Adipocyte (in vitro differentiated cells): Measurements from ENCODE around the gene SYP.
"Not testable (repeated sequence)": the region's sequence is repeated elsewhere in the genome, so short reads cannot be mapped to it uniquely, and the experiment has no call there.

Source experiments
- DNase-seq: peaks from one replicate; pipeline ENCODE4 v3.0.0-alpha.2; 2015; ENCODE audit warnings: low read depth
- H3K27me3 ChIP-seq: replicated peaks from 2 replicates; pipeline ENCODE4 v1.7.0; 2013; ENCODE audit warnings: mild to moderate bottlenecking, low read length, moderate library complexity; ENCODE audit not compliant: control insufficient read depth, insufficient read depth
- H3K36me3 ChIP-seq: 2 replicates; pipeline ENCODE4 v1.7.0; 2013; ENCODE audit warnings: low read length, mild to moderate bottlenecking, moderate library complexity; ENCODE audit not compliant: control insufficient read depth, insufficient read depth, severe bottlenecking
- H3K4me1 ChIP-seq: 2 replicates; pipeline ENCODE4 v1.7.0; 2013; ENCODE audit warnings: mild to moderate bottlenecking, low read length, moderate library complexity; ENCODE audit not compliant: control insufficient read depth, insufficient read depth
- H3K4me3 ChIP-seq: 2 replicates; pipeline ENCODE4 v1.7.0; 2013; ENCODE audit warnings: mild to moderate bottlenecking, low read length, moderate library complexity
- H3K9ac ChIP-seq: 2 replicates; pipeline ENCODE4 v1.7.0; 2013; ENCODE audit warnings: mild to moderate bottlenecking, low read length, moderate library complexity
- H3K9me3 ChIP-seq: 2 replicates; pipeline ENCODE4 v1.7.0; 2013; ENCODE audit warnings: mild to moderate bottlenecking, low read length, moderate library complexity; ENCODE audit not compliant: control insufficient read depth

The SYP gene

DNA sequence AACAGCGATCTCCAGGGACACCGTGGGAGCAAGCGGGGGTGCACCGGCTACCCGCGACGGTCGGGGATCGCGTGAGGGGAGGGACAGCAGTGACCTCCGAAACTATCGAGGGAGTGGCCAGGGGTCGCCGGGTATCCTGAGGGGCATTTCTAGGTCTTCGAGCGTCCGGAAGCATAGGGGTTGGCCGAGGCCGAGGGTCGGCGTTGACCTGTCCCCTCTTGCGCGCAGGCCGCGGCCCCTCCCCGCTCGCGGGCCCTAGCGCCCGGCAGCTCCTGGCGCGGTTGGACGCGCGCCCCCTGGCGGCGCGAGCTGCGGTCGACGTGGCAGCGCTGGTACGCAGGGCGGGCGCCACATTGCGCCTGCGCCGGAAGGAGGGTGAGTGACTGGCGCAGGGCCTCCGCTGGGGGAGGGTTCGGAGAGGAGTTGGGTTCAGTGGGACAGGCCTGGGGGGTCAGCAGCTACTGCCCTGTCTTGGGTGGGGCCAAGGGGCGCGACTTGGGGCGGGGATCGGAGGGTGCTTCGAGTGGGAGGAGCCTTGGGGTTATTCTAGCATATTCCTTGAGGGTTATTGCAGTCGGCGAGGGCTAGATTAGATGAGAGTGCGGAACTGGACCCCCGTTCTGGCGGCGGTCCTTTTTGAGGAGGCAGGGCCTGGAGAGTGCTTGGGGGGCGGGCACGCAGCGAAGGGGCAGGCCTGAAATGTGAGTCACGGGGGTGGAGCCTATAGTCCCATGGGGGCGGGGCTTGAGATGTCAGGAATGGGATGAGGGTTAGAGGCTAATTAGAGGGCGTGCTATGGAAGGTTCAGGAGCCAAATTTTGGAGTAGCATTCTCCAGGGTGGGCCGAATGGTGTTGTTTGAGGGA, 36.2 kb downstream of the SYP start:
- Histone ChIP-seq H3K9ac (peak overlapping the region; percentile 81), H3K9me3 (no peaks in the 10 kb centered on the region), H3K4me1 (peaks cover 2% of the 10 kb centered on the region), H3K36me3 (no peaks in the 10 kb centered on the region), H3K4me3 (peak overlapping the region; percentile 71), H3K27me3 (no peaks in the 10 kb centered on the region)
- DNase-seq, result peak; percentile 79

DNA sequence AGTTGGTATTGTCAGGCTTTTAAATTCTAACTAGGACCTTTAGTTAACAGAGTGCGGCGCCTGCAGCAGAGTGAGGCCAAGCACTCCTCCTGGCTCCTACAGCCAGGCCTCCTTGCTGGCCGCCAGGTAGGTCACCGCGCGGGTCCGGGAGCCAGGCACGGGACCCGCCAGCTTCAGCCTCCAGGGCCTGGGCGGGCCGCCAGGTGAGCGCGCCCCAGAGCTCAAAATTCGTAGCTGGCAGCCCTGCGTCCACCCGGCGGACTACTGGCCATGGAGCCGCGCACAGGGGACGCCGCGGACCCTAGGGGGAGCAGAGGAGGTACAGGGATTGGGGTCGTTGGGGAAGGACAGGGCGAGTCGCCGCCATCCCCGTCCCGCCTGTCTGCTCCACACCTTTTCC, 37.4 kb downstream of the SYP start, which contains the start of gene MAGIX:
TSS of gene MAGIX (plus strand) at position 139 of the 400 bp plus-strand sequence. CDS start at position 271, 132 bp downstream.
- no peaks in the 10 kb centered on the region for H3K36me3 ChIP-seq
- H3K4me1 ChIP-seq, result peaks cover 2% of the 10 kb centered on the region
- H3K9ac ChIP-seq, result peak within 1 kb of the TSS; percentile 81
- DNase-seq, result no peak
- peaks cover 3% of the 10 kb centered on the region for H3K27me3 ChIP-seq
- no peaks in the 10 kb centered on the region for H3K9me3 ChIP-seq
- peak within 1 kb of the TSS; percentile 71 for H3K4me3 ChIP-seq

GRCh38 chrX:49161632-49162031, 38.4 kb downstream of the SYP start:
- no peaks in the 10 kb centered on the region for H3K9me3 ChIP-seq
- H3K9ac ChIP-seq, result no peak overlapping the region
- H3K27me3 ChIP-seq, result peaks cover 3% of the 10 kb centered on the region
- peaks cover under 1% of the 10 kb centered on the region for H3K4me1 ChIP-seq
- H3K36me3 ChIP-seq, result no peaks in the 10 kb centered on the region
- no peak overlapping the region for H3K4me3 ChIP-seq
- no peak for DNase-seq

GRCh38 chrX:49160908-49161307, 39.1 kb downstream of the SYP start:
- Histone ChIP-seq H3K27me3 (peaks cover 3% of the 10 kb centered on the region), H3K9me3 (no peaks in the 10 kb centered on the region), H3K4me3 (no peak overlapping the region), H3K36me3 (no peaks in the 10 kb centered on the region), H3K4me1 (no peaks in the 10 kb centered on the region), H3K9ac (no peak overlapping the region)
- no peak for DNase-seq

DNA sequence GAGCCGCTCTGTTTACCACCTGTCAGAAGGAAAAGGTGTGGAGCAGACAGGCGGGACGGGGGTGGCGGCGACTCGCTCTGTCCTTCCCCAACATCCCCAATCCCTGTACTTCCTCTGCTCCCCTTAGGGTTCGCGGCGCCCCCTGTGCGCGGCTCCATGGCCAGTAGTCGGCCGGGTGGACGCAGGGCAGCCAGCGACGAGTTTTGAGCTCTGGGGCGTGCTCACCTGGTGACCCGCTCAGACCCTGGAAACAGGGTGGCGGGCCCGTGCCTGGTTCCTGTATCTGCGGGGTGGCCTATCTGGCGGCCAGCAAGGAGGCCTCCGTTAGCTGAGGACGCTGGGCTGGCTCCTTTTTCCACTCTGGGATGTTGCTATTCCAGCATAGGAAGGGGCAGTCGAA, 42.8 kb downstream of the SYP start:
- H3K4me3 ChIP-seq, result no peak overlapping the region
- no peak overlapping the region for H3K9ac ChIP-seq
- H3K27me3 ChIP-seq, result peaks cover 3% of the 10 kb centered on the region
- DNase-seq, result no peak
- H3K9me3 ChIP-seq, result no peaks in the 10 kb centered on the region
- H3K36me3 ChIP-seq, result no peaks in the 10 kb centered on the region
- H3K4me1 ChIP-seq, result no peaks in the 10 kb centered on the region

DNA sequence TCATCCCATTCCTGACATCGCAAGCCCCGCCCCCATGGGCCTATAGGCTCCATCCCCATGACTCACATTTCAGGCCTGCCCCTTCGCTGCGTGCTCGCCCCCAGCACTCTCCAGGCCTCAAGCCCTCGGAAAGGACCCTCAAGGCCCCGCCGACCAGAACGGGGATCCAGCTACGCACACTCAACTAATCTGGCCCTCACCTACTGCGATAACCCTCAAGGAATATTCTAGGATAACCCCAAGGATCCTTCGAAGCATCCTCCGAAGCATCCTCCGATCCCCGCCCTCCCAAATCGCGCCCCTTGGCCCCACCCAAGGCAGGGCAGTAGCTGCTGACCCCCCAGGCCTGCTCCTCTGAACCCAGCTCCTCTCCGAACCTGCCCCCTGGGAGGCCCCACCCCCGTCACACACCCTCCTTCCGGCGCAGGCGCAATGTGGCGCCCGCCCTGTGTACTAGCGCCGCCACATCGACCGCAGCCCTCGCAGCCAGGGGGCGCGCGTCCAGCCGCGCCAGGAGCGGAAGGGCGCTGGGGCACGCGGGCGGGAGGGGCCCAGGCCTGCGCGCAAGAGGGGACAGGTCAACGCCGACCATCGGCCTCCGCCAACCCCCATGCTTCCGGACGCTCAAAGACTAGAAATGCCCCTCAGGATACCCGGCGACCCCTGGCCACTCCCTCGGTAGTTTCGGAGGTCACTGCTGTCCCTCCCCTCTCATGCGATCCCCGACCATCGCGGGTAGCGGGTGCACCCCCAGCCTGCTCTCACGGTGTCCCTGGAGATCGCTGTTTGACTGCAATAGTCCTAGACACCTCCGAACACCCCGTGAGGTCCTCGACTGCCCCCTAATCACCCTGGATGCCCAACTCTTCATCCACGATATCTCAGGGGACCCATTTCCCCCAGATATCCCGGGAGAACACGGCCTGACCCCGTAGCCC, 43.8 kb downstream of the SYP start:
- no peaks in the 10 kb centered on the region for H3K4me1 ChIP-seq
- no peaks in the 10 kb centered on the region for H3K36me3 ChIP-seq
- H3K4me3 ChIP-seq, result peak overlapping the region; percentile 77
- DNase-seq, result peak; percentile 89
- H3K27me3 ChIP-seq, result peaks cover 3% of the 10 kb centered on the region
- H3K9ac ChIP-seq, result peak overlapping the region; percentile 81
- H3K9me3 ChIP-seq, result no peaks in the 10 kb centered on the region

GRCh38 chrX:49155243-49155899, 44.6 kb downstream of the SYP start:
- no peaks in the 10 kb centered on the region for H3K9me3 ChIP-seq
- peak overlapping the region; percentile 81 for H3K9ac ChIP-seq
- H3K4me3 ChIP-seq, result peak overlapping the region; percentile 77
- peak; percentile 42 for DNase-seq
- no peaks in the 10 kb centered on the region for H3K4me1 ChIP-seq
- no peaks in the 10 kb centered on the region for H3K36me3 ChIP-seq
- H3K27me3 ChIP-seq, result peaks cover 3% of the 10 kb centered on the region

- Histone ChIP-seq H3K4me1 (no peaks in the 10 kb centered on the region), H3K4me3 (no peak overlapping the region), H3K9me3 (no peaks in the 10 kb centered on the region), H3K27me3 (peaks cover 3% of the 10 kb centered on the region), H3K36me3 (no peaks in the 10 kb centered on the region), H3K9ac (no peak overlapping the region)
- no peak for DNase-seq
These were observed 46.5 kb downstream of the SYP start for GRCh38 chrX:49153467-49153866.

GRCh38 chrX:49149291-49149690, 50.7 kb downstream of the SYP start:
- H3K9me3 ChIP-seq, H3K27me3 ChIP-seq, DNase-seq, H3K36me3 ChIP-seq, H3K4me3 ChIP-seq, H3K9ac ChIP-seq, H3K4me1 ChIP-seq: not testable (repeated sequence)

DNA sequence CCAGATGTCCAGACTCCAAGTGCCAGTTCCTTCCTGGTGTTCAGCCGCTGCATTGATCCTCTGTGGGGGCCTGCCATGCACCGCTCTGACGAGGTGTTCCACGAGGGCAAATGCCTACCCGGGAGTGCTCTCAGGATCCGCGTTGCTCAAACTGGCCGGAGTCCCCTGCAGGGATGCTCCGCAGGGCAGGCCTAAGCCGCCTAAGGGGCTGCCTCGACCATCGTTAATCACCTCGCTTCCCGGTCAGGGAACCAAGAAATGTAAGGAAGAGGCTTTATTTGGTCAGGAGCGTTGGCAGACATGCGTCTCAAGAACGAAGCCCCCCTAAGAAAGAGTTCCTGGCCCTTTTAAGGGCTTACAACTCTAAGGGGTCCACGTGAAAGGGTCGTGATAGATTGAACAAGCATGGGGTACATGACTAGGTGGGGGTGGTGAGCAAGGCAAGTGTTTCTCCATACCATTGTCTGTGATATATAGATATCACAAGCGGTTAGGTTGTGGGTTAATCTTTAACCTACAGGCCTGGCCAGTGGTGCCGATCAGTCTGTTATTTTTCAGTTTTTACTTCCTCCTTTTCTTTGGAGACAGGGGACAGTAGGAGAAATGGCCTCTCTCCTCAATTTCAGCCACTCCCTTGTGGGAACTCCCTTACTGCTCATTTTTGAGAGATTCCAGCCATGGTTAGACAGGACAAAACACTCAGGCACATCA, 51.4 kb downstream of the SYP start:
- not testable (repeated sequence) for DNase-seq, H3K9me3 ChIP-seq, H3K27me3 ChIP-seq, H3K4me3 ChIP-seq, H3K9ac ChIP-seq, H3K36me3 ChIP-seq, H3K4me1 ChIP-seq
